Raji (cell line): ENCODE measurements around the gene PET100.

Experiments used
- POLR2A ChIP-seq: IDR thresholded peaks from 2 replicates; pipeline ENCODE4 v1.6.1; 2011; ENCODE audit warnings: low read depth, low read length, control low read depth; ENCODE audit not compliant: insufficient read depth

PET100 gene, protein sequence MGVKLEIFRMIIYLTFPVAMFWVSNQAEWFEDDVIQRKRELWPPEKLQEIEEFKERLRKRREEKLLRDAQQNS

DNA sequence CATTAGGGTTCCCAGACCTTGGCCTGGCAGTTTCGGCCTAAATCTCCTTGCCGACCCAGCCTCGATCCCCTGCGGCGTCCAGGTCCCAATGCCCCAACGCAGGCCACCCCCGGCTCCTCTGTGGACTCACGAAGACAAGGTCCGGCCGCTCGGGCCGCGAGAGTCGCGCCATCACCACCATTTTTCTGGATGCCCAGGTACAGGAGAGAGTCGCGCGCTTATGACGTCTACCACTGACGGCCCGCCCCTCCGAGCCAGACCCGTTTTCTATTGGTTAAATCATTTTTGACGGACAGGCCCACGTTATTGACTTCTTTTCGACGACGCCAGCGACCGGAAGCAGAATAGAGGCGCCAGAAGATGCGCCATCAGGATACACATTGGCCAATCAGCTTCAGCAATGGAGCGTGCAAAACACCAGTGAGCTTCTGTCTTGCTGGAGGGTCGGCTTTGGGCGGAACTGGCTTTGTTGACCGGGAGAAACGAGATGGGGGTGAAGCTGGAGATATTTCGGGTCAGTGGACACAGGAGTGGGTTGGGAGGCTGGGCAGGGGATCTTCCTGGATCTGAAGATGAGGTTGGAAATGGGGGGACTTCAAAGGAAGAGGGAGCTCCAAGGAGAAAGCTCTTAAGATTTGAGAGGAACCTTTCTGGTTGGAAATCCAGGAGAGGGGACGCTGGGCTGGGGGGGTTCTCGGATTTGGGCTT is at the start of gene PET100, which contains the start of gene XAB2:
TSS of gene PET100 (plus strand) at position 447 of the 708 bp plus-strand sequence. CDS start at position 488, 41 bp downstream.
TSS of gene XAB2 (minus strand) at position 199 of the 708 bp plus-strand sequence. CDS start at position 181, 18 bp downstream.
- peak; percentile 67 for TF ChIP-seq POLR2A

DNA sequence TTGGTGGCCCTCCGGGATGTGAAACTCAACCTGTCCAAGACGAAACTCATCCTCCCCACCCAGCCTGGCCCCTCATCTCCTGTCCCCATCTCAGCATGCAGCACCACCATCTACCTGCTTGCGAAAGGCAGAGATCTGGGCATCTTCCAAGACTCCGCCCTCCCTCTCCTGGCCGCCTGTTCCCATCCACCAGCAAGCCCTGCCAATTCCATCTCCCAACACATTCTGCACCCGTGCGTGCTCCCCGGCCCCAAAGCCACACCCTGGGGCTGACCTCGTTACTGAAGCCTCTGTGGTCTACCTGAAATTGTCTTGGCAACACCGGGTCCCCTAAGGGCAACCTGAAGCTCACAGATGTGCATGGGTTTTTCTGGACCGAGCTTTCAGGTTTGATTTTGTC is 47.1 kb upstream of the PET100 start:
- TF ChIP-seq POLR2A: no peak

DNA sequence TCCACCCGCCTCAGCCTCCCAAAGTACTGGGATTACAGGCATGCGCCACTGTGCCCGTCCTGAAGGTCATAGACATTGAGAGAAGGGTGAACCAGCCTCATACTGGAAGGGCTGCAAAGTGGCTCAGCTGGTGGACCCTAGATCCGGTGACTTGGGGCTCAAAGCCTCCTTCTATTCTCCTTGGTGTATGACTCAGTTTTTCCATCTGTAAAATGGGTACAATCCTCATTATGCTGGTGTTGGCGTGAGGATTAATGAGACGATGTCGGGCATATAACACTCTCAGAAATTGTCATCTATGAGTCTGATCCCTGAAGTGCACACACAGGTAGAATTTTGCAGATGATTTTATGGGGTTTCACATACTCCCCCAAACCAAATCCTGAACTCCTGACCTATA is 39.8 kb upstream of the PET100 start:
- no peak for TF ChIP-seq POLR2A

DNA sequence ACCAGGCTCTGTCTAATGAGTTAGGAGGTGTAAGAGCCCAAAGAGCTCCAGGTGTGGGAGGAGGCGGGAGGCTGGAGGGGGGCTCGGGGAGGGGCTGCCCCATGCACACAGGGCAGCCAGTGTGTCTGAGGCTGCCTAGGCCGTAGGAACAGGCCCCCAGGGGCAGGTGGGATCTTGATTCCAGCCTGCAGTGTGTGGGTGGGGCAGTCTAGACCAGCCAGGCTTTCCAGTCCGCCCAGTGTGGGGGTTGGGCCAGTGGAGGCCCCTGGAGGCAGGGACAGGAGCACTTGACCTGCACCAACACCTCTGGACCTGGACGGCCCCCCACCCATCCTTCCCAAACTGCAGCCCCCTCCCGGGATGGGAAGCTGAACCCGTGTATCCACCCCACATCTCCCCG is 39.3 kb upstream of the PET100 start:
- TF ChIP-seq POLR2A: no peak

DNA sequence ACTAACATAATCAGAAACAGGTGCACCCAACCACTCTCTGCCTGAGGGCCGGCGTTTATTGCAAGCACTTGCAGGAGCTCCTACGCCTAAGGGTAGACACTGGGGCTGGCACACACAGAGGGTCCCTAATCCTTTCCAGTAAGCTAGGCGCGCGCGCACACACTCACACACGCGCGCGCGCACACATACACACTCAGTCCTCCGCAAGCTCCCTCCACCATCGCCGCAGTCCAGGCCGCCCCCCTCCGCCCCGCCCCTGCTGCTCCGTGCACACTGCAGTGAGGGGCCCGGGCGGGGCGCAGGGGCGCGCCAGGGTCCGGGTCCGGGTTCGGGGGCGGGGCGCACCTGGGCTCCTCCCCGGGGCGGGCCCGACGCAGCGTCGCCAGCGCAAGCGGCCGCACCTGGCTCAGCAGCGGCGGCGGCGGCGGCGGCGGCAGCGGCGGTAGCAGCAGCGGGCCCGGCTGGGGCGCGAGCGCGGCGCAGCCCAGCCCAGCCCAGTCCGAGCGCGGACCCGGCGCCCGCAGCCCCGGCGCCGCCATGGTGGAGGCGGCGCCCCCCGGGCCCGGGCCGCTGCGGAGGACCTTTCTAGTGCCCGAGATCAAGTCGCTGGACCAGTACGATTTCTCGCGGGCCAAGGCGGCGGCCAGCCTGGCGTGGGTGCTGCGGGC is 34.0 kb upstream of the PET100 start, which contains the start of gene CAMSAP3:
TSS of gene CAMSAP3 (plus strand) at position 398 of the 668 bp plus-strand sequence. CDS start at position 538, 140 bp downstream.
- TF ChIP-seq POLR2A: no peak

DNA sequence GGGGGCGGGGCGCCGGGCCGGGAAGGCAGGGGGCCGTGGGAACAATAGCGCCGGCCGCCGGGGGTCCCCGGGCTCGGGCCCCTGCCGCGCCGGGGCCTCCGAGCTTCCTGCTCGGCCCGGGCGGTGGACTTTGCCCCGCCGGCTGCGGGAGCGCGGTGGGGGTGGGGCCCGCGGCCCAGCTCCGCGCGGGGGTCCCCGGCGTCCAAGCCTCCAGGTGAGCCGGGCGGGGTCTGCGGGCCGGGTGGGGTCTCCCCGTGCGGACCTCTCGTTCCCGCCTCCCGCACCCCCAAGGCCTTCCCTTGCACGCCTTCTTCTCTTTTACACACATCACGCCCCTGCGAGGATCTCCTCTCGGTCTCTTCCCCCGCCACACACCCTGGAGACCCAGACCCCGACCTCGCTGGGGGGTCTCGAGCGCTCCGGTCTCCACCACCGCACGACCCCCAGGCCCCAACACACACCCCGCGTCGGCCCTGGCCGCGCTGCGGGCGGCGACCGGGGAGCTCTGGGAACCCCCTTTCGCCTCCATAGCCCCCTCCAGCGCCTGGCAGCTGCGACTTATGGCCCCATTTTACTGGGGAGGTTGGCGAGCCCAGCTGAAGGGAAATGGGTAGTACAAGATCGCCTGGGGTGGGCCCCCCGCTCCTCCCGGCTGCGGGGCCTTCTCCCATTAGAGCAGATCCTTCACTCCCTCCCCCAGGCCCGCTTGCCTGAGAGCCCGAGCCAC is 33.2 kb upstream of the PET100 start:
- no peak for TF ChIP-seq POLR2A

DNA sequence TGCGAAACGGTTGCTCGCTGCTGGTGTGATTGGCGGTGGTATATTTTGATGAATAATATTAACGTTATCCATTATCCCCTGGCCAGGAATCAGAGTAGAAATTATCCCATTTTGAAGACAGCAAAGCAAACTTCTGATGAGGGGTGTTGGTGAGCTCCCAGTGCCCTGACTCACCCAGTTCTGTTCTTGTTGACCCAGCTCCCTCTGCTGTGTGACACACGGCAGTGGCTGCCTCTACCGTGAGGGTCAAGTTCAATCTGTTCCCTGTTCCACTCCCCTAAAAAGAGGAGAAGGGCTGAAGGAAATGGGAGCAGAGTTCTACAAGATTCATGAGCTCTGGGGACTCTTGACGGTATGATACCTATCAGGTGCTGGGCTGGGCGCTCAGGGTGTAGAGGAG is 31.9 kb upstream of the PET100 start:
- TF ChIP-seq POLR2A: no peak

DNA sequence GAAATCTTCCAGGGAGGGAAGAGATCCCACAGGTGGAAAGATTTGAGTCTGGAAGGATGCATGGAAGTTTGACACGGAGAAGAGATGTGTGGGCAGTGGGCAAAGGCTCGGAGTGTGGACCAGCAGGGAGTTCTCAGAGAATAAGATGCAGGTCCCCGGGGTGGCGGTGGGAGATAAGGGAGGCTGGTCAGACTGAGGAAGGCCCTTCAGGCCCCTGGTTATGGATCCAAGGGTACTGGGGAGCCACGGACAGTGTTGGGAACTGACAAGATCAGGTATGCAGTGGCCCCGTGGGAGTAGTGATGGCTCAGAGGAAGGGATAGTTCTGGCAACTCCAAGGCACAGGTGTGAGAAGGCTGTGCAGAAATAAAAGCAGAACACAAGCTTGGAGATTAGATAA is 31.4 kb upstream of the PET100 start:
- no peak for TF ChIP-seq POLR2A

DNA sequence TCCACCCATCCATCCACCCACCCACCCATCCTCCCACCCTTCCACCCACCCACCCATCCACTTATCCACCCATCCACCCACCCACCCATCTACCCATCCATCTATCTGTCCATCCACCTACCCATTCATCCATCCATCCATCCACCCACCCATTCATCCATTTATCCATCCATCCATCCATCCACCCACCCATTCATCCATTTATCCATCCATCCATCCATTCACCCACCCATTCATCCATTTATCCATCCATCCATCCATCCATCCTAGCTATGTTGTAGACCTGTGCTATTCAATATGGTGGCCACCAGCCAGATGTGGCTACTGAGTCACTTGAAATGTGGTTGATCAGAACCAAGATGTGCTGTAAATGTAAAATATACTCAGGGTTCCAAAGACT is 28.9 kb upstream of the PET100 start:
- no peak for TF ChIP-seq POLR2A

DNA sequence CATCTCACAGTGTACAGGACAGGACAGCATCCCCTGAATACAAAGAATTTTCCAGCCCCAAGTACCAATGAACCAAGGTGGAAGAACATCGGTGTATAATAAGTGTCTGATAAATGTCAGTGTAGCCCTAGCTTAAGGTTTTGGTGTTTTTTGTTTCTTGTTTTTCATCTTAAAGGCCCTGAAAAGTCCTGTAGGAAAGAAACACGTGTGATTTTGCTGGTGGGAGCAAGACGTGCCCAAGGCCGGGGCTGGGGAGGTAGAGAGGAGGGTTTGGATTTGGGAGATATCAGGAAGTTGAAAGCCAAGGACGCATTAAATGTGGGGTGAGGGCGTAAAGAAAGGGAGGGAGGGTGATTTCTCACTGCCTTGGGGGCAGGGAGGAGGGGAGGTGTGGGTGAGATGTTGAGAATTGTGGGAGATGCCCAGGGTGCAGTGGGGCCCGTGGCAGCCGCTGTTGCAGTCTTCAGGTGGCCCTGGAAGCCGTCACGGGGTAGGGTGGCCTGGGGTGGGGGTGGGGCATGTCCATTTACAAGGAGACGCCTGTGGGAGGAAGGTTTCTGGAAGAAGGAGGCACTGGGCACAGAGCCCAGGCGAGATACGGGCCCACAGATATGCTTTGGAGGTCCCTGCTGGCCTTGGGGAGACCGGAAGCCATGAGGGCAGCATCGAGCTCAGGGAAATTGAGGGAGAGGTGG is 27.2 kb upstream of the PET100 start:
- no peak for TF ChIP-seq POLR2A

DNA sequence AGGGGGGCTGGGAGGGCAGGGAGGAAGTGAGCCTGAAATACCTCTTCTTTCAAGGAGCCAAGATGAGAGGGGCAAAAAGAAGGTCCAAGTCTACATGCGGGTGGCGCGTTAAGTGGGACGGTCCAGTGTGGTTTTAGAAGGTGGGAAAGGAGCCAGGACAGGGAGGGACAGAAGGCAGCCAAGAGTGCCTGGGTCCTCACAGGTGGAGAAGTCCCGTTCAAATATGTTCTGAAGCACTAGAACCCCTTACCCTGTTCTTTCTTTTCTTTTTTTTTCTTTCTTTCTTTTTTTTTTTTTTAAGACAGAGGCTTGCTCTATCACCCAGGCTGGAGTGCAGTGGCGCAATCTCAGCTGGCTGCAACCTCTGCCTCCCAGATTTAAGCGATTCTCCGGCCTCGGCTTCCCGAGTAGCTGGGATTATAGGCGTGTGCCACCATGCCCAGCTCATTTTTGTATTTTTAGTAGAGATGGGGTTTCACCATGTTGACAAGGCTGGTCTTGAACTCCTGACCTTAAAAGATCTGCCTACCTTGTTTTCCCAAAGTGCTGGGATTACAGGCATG is 26.6 kb upstream of the PET100 start:
- no peak for TF ChIP-seq POLR2A

DNA sequence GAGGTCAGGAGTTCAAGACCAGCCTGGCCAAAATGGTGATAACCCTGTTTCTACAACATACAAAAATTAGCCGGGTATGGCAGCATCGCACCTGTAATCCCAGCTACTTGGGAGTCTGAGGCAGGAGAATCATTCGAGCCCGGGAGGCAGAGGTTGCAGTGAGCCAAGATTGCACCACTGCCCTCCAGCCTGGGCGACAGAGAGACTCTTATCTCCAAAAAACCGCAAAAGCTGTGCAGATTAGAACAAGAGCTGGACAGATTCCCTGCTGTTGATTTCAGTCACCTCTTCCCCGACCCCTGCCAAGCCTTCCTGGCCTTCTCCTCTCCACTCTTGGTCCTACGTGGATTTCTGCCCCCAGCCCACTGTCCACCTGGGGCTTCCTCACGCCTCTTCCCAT is 25.7 kb upstream of the PET100 start:
- no peak for TF ChIP-seq POLR2A

DNA sequence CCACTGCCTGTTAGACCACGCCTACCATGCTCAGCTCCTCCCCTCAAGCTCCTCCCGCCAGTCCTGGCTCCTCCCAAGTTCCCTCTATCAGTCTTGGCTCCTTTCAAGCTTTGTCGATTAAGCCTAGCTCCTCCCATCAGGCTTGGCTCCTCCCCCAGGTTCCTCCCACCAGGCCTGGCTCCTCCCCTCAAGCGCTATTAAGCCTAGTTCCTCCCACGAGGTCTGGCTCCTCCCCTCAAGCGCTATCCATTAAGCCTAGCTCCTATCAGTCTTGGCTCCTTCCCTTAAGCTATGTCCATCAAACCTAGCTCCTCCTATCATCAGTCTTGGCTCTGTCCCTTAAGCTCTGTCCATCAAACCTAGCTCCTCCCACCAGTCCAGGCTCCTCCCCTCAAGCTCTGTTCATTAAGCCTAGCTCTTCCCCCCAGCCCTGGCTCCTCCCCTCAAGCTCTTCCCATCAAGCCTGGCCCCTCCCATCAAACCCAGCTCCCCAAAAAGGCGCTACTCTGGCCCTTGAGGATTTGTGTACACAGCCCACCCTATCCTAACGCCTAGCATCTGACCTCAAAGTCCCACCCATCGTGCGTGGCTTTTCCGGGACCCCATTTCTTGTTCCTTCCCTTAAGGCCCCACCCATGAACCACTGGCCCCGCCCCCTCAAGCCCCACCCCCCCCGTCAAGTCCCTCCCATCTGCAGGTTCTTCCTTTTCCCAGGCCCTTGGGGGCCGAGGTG is 23.9 kb upstream of the PET100 start:
- no peak for TF ChIP-seq POLR2A

DNA sequence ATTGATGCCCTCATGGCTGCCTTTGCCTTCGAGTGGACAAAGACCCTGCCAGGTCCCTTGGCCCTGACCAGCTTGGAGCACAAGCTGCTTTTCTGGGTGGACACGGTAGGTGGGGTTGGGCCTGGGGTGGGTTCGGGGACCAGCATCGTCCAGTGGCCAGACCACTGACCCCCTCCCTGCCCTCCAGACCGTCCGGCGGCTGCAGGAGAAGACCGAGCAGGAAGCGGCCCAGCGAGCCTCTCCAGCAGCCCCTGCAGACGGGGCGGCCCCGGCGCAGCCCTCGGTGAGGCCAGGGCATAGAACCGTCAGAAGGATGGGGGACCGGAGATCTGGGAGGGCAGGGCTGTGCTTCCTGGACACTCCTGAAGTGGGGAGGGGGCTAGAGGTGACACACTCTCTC is 23.3 kb upstream of the PET100 start:
- TF ChIP-seq POLR2A: no peak
